ENCODE measurements around the gene SDC3.

SDC3 gene

GRCh38 chr1:30905916-30906620 lies 2.5 kb downstream of the SDC3 start:
- DNase-seq (ENCODE audit: low spot score): no peak

DNA sequence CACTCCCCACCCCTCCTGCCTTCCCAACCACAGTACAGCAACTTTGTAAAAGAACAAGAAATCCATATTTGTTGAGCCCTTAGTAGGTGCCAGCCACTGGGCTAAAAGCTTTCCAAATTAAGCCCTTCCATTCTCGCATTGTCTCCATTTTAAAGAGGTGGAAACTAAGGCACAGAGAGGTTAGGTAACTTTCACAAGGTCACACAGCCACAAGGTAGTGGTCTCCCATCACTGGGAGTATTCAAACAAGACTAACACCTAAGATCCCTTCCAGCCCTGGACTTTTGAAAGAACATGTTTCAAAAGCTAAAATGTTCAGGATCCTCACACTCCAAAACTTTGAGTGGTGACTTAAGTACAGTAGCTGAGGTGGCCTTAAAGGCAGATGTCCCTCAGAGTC lies 3.2 kb downstream of the SDC3 start:
- DNase-seq (ENCODE audit: low spot score): no peak

DNA sequence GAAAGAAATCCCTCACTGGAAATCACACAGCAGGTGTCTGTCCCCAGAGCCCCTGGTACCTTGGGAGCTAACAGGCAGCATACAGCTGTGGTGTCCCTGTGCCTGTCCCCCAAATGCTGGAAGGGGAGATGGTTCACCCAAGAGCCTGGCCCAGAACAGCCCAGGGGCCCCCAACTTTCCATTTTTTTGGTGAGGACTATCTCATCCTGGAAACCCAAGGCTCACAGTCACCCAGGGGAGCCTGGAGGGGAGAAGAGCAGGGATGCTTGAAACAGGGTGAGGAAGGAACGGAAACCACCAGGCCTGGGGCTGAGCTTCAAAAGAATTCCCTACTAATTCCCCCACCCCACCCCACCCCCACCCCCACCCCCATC lies 3.6 kb downstream of the SDC3 start:
- no peak for DNase-seq (ENCODE audit: low spot score)

- DNase-seq (ENCODE audit: low spot score): no peak
Measured at GRCh38 chr1:30904191-30904961, 4.2 kb downstream of the SDC3 start.

DNA sequence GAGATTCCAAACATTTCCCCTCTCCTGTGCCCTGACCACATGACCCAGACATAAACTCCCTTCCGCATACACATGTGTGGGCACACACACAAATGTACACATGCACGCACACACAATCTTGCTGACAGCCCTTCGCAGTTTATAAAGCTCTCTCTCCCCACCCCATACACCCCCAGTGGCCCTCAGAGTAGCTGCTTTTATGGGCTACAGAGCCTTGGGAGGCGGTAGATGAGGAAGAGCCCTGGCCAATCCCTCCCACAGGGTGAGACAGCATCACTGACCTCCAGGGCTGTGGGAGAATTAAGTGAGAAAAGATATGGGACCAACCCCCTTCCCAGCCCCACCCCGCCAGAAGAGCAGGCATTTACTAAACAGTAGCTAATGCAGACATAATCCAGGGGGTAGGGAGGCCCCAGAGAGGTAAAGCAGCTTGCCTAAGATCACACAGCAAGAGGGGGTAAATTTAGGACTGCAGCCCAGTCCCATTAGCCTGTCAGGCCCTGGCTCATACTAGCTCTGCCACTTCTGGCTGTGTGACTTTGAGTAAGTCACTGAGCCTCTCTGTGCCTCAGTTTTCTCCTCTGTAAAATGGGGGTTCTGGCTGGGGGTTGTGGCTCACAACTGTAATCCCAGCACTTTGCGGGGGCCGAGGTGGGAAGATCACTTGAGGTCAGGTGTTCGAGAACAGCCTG lies 5.1 kb downstream of the SDC3 start:
- DNase-seq (ENCODE audit: low spot score): no peak

- no peak for DNase-seq (ENCODE audit: low spot score)
Measured at GRCh38 chr1:30902593-30903290, 5.8 kb downstream of the SDC3 start.

- no peak for DNase-seq (ENCODE audit: low spot score)
Measured at GRCh38 chr1:30901798-30902581, 6.6 kb downstream of the SDC3 start.

DNA sequence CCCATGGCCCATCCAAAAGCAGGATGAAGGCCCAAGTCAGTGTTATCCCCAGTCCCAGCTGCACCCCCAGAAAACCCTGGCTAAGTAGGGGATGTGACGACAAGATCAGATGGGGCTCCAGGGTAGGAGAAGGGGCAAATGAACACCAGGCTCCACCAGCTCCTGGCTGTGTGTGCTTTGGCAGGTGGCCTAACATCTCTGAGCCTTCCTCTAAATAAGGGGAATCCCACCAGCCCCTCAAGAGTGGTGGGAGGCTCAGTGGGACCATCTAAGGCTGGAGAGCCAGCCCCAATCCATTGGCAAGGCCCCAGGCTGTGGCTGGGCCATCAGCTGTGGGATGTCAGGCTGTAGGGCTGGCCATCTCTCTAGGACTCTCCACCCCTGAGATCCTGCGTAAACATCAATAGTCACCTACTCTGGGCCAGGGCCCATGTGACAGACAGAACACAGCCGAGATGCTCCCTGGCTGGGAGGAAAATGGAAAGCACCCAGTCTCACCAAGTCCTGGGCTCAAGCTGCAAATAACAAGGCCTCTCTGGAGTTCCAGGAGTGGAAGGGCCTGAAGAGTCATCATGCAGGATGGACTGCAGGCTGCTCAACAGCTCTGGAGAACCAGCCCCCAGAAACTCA lies 7.5 kb downstream of the SDC3 start:
- no peak for DNase-seq (ENCODE audit: low spot score)

GRCh38 chr1:30900486-30900885 lies 8.1 kb downstream of the SDC3 start:
- DNase-seq (ENCODE audit: low spot score): no peak

- peak; percentile 59 for DNase-seq (ENCODE audit: low spot score)
Measured at GRCh38 chr1:30899577-30900389, 8.8 kb downstream of the SDC3 start.

- no peak for DNase-seq (ENCODE audit: low spot score)
Measured at GRCh38 chr1:30898031-30898815, 10.3 kb downstream of the SDC3 start.

DNA sequence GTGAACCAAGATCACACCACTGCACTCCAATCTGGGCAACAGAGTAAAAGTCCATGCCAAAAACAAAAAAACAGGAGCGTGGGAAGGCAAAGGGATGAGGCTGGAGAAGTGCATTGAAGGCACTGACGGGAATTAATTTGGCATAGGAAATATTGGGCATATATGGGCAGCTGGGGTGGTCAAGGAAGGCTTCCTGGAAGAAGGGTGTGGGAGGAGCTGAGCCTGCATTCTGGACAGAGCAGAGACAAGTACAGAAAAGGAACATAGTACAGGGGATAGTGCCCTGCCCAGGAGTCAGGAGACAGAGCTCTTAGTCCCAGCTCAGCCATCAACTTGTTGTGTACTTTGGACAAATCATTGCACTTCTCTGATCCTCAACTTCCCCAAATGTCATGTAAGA lies 11.7 kb downstream of the SDC3 start:
- DNase-seq (ENCODE audit: low spot score): no peak

DNA sequence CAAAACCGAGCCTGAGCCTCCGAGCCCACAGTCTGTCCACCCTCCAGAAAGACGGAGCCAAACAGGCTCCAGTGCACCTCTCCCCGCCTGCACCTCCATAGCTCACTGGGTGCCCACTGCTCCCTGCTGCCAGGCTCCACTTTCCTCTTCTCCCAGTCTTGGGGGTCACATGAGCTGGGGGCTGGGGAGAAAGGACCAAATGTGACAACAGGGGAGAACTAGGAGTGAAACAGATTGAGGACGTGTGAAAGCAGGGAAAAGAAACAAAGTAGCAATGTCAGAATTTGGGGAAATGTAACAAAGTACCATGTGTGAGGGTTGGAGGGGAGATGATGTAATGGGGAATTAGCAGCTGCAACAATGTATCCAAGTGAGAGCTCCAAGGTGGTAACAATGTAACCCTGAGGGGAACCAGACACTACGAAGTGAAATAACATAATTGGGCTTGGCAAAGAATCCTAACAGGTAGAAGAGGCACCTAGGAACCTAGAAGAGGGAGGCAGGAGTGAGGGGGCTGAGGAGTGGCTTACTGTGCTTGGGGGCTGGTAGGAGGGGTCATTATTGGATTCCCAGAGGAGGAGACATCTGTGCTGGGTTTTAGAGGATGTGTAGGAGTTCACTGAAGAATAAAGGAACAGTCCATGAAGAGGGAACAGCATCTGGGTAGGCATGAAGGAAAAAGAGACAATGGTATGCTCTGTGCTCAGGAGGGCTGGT lies 12.5 kb downstream of the SDC3 start:
- DNase-seq (ENCODE audit: low spot score): no peak

DNA sequence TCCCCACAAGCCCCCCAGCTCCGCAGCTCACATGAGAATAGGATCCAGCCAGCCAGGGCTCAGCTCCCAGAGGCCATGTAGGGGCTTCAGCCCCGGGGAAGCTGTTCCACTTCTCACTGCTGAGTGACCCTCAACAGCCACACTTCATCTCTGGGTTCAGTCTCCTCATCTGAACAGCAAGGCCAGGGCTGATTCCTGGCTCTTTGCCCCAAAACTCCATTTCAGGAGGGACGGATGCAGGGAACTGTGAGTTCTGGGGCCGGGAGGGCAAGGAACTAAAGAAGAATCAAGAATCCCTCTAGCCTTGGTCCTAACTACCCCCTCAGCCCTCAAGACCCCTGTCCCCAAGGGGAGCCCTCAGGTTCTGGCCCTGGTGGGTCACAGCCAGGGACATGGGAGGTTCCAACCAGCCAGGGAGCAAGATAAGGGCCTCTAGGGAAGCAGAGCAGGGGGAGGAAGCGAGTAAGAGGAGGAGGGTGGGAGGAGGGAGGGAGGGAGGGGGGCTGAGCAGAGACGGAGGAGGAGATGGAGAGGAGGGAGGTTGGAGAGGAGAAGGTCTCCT lies 13.1 kb downstream of the SDC3 start:
- DNase-seq (ENCODE audit: low spot score): no peak

GRCh38 chr1:30894508-30894973 lies 14.0 kb downstream of the SDC3 start:
- no peak for DNase-seq (ENCODE audit: low spot score)

- DNase-seq (ENCODE audit: low spot score): no peak
Measured at GRCh38 chr1:30893776-30894507, 14.6 kb downstream of the SDC3 start.

GRCh38 chr1:30892671-30893073 lies 15.9 kb downstream of the SDC3 start:
- no peak for DNase-seq (ENCODE audit: low spot score)
